ENCODE measurements around the gene MRTFA. TPM values are rescaled to one million over a fixed set of nuclear protein-coding genes. Genes with fewer than 3 reads are reported as not detected.

MRTFA gene
- total and polyA plus RNA-seq, 2 of the 13 experiments (the other 11 are each of a cell fraction or from before 2014, with no cell fraction given): 2.4 to 8.2 TPM

DNA sequence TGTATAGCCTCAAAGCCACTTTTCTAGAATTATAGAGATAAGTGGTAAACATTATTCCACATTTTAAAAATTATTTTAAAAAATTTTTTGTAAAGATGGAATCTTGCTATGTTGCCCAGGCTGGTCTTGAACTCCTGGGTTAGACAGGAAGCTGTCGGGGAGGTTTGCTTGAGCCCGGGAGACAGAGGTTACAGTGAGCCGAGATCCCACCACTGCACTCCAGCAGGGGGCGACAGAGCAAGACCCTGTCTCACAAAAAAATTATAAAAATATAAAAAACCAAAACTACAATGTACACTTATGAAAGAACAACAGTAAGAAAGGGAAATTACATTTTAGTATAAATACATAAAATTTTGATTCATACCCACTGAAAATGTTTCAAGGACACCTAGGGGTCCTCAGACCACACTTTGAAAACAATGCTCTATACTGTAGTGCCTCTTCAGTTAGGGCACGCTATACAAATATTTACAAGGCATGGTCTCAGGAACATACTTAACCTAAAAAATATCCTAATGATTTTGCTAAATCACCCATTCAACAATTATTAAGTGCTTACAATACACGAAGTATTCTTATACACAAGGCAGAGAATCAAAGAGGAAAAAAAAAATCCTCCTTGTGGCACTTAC is 111.2 kb downstream of the MRTFA start (continued):
- no peak for TF ChIP-seq TRIM24 (CRISPR knock-in tag; IDR thresholded peaks at IDR 0.05)
- no peak for TF ChIP-seq PHF8 (CRISPR knock-in tag; IDR thresholded peaks at IDR 0.05)
- no peak for TF ChIP-seq ZNF253 (CRISPR knock-in tag; IDR thresholded peaks at IDR 0.05; ENCODE audit: borderline replicate concordance)
- no peak for TF ChIP-seq ZNF652 (CRISPR knock-in tag; IDR thresholded peaks at IDR 0.05; ENCODE audit: borderline replicate concordance, low read depth)
- 0 out of 2 replicates have a peak, but pooled peaks have one; percentile 15 for TF ChIP-seq GATAD2A (CRISPR knock-in tag; IDR thresholded peaks at IDR 0.05)
- no peak for TF ChIP-seq ZNF841 (CRISPR knock-in tag; IDR thresholded peaks at IDR 0.05; ENCODE audit: borderline replicate concordance)
- TF ChIP-seq ZNF782 (CRISPR knock-in tag; IDR thresholded peaks at IDR 0.05; ENCODE audit: borderline replicate concordance): no peak
- TF ChIP-seq ZBTB2 (CRISPR knock-in tag; IDR thresholded peaks at IDR 0.05; ENCODE audit: low read depth): no peak
- no peak for TF ChIP-seq KAT2B (IDR thresholded peaks at IDR 0.05; ENCODE audit: borderline replicate concordance, low read depth, low read length)
- TF ChIP-seq ATF3 (CRISPR knock-in tag; IDR thresholded peaks at IDR 0.05): no peak
- TF ChIP-seq HES4 (CRISPR knock-in tag; IDR thresholded peaks at IDR 0.05; ENCODE audit: borderline replicate concordance): no peak
- peak; percentile 61 for TF ChIP-seq STAG1 (CRISPR knock-in tag; IDR thresholded peaks at IDR 0.05)
- TF ChIP-seq DPF2 (CRISPR knock-in tag; IDR thresholded peaks at IDR 0.05; ENCODE audit: borderline replicate concordance, low read depth): no peak
- no peak for TF ChIP-seq ZC3H4 (CRISPR knock-in tag; IDR thresholded peaks at IDR 0.05; ENCODE audit: borderline replicate concordance)
- no peak for TF ChIP-seq ZNF605 (CRISPR knock-in tag; IDR thresholded peaks at IDR 0.05)
- TF ChIP-seq SETDB1 (CRISPR knock-in tag; IDR thresholded peaks at IDR 0.05; ENCODE audit: borderline replicate concordance): no peak
- TF ChIP-seq RORA (CRISPR knock-in tag; IDR thresholded peaks at IDR 0.05): no peak
- TF ChIP-seq NR2F6 (IDR thresholded peaks at IDR 0.05): no peak
- peak; percentile 10; the same call in 1 of the 2 replicates for TF ChIP-seq NR2F6 (CRISPR knock-in tag; IDR thresholded peaks at IDR 0.05)
- TF ChIP-seq, protein P1, sequence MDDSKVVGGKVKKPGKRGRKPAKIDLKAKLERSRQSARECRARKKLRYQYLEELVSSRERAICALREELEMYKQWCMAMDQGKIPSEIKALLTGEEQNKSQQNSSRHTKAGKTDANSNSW (CRISPR knock-in tag; IDR thresholded peaks at IDR 0.05; ENCODE audit: borderline replicate concordance): no peak
- TF ChIP-seq ZBTB8A (CRISPR knock-in tag; IDR thresholded peaks at IDR 0.05; ENCODE audit: borderline replicate concordance, low read depth): no peak
- TF ChIP-seq, protein P2, sequence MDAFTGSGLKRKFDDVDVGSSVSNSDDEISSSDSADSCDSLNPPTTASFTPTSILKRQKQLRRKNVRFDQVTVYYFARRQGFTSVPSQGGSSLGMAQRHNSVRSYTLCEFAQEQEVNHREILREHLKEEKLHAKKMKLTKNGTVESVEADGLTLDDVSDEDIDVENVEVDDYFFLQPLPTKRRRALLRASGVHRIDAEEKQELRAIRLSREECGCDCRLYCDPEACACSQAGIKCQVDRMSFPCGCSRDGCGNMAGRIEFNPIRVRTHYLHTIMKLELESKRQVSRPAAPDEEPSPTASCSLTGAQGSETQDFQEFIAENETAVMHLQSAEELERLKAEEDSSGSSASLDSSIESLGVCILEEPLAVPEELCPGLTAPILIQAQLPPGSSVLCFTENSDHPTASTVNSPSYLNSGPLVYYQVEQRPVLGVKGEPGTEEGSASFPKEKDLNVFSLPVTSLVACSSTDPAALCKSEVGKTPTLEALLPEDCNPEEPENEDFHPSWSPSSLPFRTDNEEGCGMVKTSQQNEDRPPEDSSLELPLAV (CRISPR knock-in tag; conservative IDR thresholded peaks at IDR 0.05; ENCODE audit: low read depth): no peak
- no peak for TF ChIP-seq ZNF256 (CRISPR knock-in tag; conservative IDR thresholded peaks at IDR 0.05)
- TF ChIP-seq ZBTB10 (CRISPR knock-in tag; IDR thresholded peaks at IDR 0.05; ENCODE audit: borderline replicate concordance): no peak
- TF ChIP-seq SALL2 (CRISPR knock-in tag; IDR thresholded peaks at IDR 0.05): no peak

All from HepG2 (cell line).